ENCODE results near the gene NDUFAF8.

Gene NDUFAF8

GRCh38 chr17:81286491-81287145, 47.5 kb downstream of the NDUFAF8 start:
- H3K27ac ChIP-seq: no peak overlapping the region
- TF ChIP-seq CTCF (conservative IDR thresholded peaks at IDR 0.05): no peak
- no peak for TF ChIP-seq ZFX (IDR thresholded peaks at IDR 0.05)

- TF ChIP-seq ZFX (IDR thresholded peaks at IDR 0.05) (no peak), CTCF (conservative IDR thresholded peaks at IDR 0.05) (no peak)
- H3K27ac ChIP-seq: no peak overlapping the region
Measured at GRCh38 chr17:81287152-81287551, 48.0 kb downstream of the NDUFAF8 start.

GRCh38 chr17:81287741-81288430, 48.8 kb downstream of the NDUFAF8 start:
- H3K27ac ChIP-seq: no peak overlapping the region
- no peak for TF ChIP-seq CTCF (conservative IDR thresholded peaks at IDR 0.05)
- no peak for TF ChIP-seq ZFX (IDR thresholded peaks at IDR 0.05)

- no peak overlapping the region for H3K27ac ChIP-seq
- no peak for TF ChIP-seq ZFX (IDR thresholded peaks at IDR 0.05)
Measured at GRCh38 chr17:81288715-81289114, 49.6 kb downstream of the NDUFAF8 start.

- no peak for TF ChIP-seq ZFX (IDR thresholded peaks at IDR 0.05)
- TF ChIP-seq CTCF (conservative IDR thresholded peaks at IDR 0.05): no peak
- H3K27ac ChIP-seq: no peak overlapping the region
Measured at GRCh38 chr17:81289627-81290026, 50.5 kb downstream of the NDUFAF8 start.

- no peak overlapping the region for H3K27ac ChIP-seq
- no peak for TF ChIP-seq CTCF (conservative IDR thresholded peaks at IDR 0.05)
- no peak for TF ChIP-seq ZFX (IDR thresholded peaks at IDR 0.05)
Measured at GRCh38 chr17:81290230-81290629, 51.1 kb downstream of the NDUFAF8 start.
